Measurements from ENCODE around the gene FASTK.

DNA sequence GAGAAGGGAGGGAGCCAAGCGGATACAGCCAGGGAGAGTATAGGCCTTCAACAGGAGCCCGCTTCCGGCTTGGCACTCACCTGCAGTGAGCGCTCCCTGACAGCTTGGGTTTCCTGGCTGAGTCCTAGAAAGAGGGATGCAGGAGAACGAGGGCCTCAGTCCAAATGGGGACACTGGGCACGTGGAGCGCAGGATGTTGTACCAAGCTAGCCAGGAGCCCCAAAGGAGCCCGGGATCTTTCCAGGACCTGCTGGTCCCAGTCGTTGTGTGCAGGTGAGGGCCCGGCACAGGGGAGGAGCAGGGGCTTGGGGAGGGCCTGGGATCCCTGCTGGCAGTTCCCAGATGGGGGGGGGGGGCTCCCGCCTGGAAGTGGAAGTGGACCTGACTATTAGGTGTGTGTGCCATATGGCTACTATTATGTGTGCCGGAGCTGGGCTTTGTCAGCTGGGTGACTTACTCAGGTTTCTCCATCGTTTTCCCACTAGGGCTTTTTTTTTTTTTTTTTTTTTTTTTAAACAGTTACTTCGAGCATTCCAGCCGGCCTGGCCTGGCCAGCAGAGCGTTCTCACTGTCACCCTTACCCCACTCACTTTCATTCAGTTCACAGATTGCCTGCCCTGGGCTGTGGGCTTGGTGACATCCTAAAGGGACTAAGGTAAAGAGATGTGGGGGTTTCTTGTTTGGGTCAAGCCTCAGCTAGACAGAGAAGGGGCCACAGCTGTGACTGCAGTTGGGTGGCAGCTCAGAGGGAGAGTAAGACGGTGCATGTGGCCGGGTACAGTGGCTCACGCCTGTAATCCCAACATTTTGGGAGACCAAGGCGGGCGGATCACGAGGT is 9.5 kb upstream of the FASTK start:
- no peak for TF ChIP-seq EZH2 (IDR thresholded peaks at IDR 0.05; ENCODE audit: insufficient read depth, low read length)
- TF ChIP-seq, protein P1, sequence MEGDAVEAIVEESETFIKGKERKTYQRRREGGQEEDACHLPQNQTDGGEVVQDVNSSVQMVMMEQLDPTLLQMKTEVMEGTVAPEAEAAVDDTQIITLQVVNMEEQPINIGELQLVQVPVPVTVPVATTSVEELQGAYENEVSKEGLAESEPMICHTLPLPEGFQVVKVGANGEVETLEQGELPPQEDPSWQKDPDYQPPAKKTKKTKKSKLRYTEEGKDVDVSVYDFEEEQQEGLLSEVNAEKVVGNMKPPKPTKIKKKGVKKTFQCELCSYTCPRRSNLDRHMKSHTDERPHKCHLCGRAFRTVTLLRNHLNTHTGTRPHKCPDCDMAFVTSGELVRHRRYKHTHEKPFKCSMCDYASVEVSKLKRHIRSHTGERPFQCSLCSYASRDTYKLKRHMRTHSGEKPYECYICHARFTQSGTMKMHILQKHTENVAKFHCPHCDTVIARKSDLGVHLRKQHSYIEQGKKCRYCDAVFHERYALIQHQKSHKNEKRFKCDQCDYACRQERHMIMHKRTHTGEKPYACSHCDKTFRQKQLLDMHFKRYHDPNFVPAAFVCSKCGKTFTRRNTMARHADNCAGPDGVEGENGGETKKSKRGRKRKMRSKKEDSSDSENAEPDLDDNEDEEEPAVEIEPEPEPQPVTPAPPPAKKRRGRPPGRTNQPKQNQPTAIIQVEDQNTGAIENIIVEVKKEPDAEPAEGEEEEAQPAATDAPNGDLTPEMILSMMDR (IDR thresholded peaks at IDR 0.05; ENCODE audit: insufficient read depth, low read depth, low read length), result no peak

Measured in astrocyte (in vitro differentiated cells and primary cell).